GM23248 (cell line): ENCODE data around the gene SPRED3.
"Not testable (repeated sequence)": the region's sequence is repeated elsewhere in the genome, so short reads cannot be mapped to it uniquely, and the experiment has no call there.

Experiments
- EZH2 ChIP-seq: fragments of 200-600 bp; sonication (generic); IDR thresholded peaks from 2 replicates; pipeline ENCODE4 v1.6.1; 2018; ENCODE audit warnings: antibody characterized with exemption, mild to moderate bottlenecking; ENCODE audit not compliant: insufficient read depth, poor library complexity, severe bottlenecking
- EZH2phosphoT487 ChIP-seq: fragments of 200-600 bp; sonication (generic); IDR thresholded peaks from 2 replicates; pipeline ENCODE4 v1.6.1; 2018; ENCODE audit warnings: antibody characterized with exemption, moderate library complexity, mild to moderate bottlenecking, low read depth; ENCODE audit not compliant: insufficient read depth

DNA sequence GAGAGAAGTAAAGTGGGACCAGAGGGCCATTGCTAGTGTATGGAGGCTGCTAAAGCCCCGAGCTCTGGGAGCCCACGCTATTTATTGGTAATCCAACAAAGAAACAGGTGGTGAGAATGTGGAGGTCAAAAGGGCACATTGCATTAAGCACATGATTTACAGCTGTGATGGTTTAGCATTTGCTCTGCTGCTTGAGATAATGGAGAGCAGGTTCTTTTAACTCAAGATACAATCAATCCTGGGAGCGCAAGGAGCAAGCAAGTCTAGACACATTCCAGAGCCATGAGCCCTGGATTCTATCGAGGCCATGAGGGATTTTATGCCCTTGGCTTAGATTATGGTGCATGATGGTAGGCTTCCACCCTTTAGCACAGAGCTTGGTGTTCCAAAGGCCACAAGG is 49.5 kb upstream of the SPRED3 start:
- not testable (repeated sequence) for TF ChIP-seq EZH2, EZH2phosphoT487
